Naive thymus-derived CD8-positive, alpha-beta T cell (primary cell): ENCODE measurements around the gene MREG. TPM values are rescaled to one million over a fixed set of nuclear protein-coding genes. Genes with fewer than 3 reads are reported as not detected.
A peak's percentile ranks its signal among the peaks of the same experiment; 100 is the strongest.

Experiments used
- ATAC-seq, 2 donors: fragments of 150-1000 bp; cut with Tn5 transposase in 1 of 2; sonication (Bioruptor Pico), chemical (Tn5 transposase) in 1 of 2; 1 replicate in 1 of 2; 2 replicates in 1 of 2; pipeline ENCODE4 v1.10.0; 2021; ENCODE audit warnings: mild to moderate bottlenecking in 2 of 2, moderate library complexity in 2 of 2
- POLR2A ChIA-PET: fragments of 350-600 bp; sonication (Branson Sonifier 250); formaldehyde crosslinking; loops from one replicate; lab custom pipeline; 2021; ENCODE audit warnings: antibody characterized with exemption; lab: Charles Lee
- DNase-seq, 10 donors: peaks; one replicate each; pipeline versions ENCODE4 v3.0.0 to v3.0.0-alpha.2; 2020 to 2022
- H3K27ac Mint-ChIP-seq, 10 donors: one replicate each; pipeline ENCODE4 v1.8.0; 2020 to 2022; ENCODE audit warnings: mild to moderate bottlenecking in 10 of 10, mixed read lengths in 10 of 10, moderate library complexity in 4 of 10, inconsistent platforms in 1 of 10
- H3K27me3 Mint-ChIP-seq, 5 donors: one replicate each; pipeline ENCODE4 v1.8.0; 2021 to 2022; ENCODE audit warnings: mixed read lengths in 5 of 5
- H3K36me3 Mint-ChIP-seq, 3 donors: one replicate each; pipeline ENCODE4 v1.8.0; 2020 to 2022; ENCODE audit warnings: mixed read lengths in 3 of 3, mild to moderate bottlenecking in 2 of 3, inconsistent platforms in 1 of 3
- H3K4me1 Mint-ChIP-seq, 4 donors: one replicate each; pipeline ENCODE4 v1.8.0; 2021 to 2022; ENCODE audit warnings: mixed read lengths in 4 of 4
- H3K4me3 Mint-ChIP-seq, 10 donors: one replicate each; pipeline ENCODE4 v1.8.0; 2020 to 2022; ENCODE audit warnings: mild to moderate bottlenecking in 10 of 10, mixed read lengths in 10 of 10, moderate library complexity in 6 of 10, inconsistent platforms in 1 of 10
- H3K9me3 Mint-ChIP-seq, 9 donors: one replicate each; pipeline ENCODE4 v1.8.0; 2020 to 2022; ENCODE audit warnings: mixed read lengths in 9 of 9, mild to moderate bottlenecking in 3 of 9, inconsistent platforms in 1 of 9, moderate library complexity in 1 of 9
- polyA plus RNA-seq, 3 donors: library from polyadenylated mRNA; unstranded; fragments of 300-500 nt; fragmentation: Illumina TruSeq; gene quantifications; one replicate each; pipeline ENCODE4 v1.2.3, GENCODE V29; 2021
- total RNA-seq, 8 experiments: library from RNA in 2 of 8; stranded (reverse) in 2 of 8; gene quantifications; one replicate each; pipeline ENCODE4 v1.2.3 and lab custom pipeline; 2021 to 2026

The MREG gene
- total and polyA plus RNA-seq, 5 experiments from 2014 or later: 0.97 to 8.5 (median 3.3) TPM

DNA sequence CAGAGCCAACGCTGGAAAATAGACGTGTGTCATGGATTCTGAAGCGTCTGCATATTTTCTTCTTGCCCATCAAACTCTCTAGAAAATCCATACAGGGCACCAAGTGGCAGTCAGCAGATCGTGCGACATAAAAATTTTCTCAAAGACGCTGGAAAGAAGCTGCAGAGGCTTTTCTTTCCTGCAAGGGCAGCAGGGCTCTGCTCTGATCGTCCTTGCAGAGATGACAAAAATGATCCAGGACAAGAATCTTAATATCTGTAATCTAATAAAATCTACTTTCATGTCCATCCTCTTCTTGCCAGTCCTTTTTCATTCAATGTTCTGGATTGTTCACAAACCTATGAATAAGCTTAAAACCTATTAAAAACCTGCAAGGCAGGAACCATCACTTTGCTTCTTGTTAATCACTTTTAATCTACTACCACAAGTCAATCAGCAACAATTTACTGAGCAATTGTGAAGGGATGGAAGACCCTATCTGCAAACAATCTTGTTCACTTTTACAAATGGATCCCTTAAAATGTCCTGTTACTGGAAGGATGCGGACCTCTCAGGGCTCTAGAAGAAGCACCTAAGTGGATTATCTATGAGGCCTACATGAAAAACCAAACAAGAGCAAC lies 93.6 kb downstream of the MREG start:
- Mint-ChIP-seq H3K27me3 (peaks cover 0 to 20% (median 3%) of the 10 kb centered on the region in 5 donors), H3K4me3 (no peak overlapping the region), H3K9me3 (no peaks in the 10 kb centered on the region), H3K27ac (peak overlapping the region in 1 of 10 donors; percentile 7), H3K4me1 (peaks cover 0 to 2% (median 0%) of the 10 kb centered on the region in 4 donors), H3K36me3 (no peaks in the 10 kb centered on the region)
- DNase-seq (no peak), ATAC-seq (no peak)
- POLR2A ChIA-PET: no interaction called here

DNA sequence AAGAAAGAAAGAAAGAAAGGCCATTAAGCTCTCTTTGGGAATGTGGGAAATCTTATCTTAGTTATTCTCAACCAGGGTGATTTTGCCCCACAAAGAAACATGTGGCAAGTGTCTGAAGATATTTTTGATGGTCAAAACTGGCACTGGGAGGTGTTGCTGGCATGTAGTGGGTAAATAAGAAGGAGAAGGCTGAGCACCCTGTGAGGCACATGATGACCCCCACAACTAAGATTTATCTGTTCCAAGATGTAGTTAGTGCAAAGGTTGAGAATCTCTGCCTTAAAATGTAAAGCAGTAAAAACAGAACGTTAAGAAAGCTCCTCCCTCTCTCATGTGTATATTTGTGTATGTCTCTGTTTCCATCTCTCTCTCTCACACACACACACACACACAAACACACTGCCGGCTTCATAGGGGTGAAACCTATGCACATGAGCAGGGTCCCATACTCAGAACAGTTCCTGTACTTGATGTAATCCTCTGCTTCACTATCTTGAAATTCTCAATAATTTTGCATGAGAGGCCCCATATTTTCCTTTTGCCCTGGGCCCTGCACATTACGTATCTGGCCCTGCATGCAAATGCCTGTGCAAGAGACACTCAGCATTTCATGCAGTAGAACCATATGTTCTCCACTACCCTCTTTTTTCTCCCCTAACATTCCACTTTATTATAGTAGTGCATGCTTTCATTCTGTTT lies 94.3 kb downstream of the MREG start:
- H3K9me3 Mint-ChIP-seq: no peaks in the 10 kb centered on the region
- H3K36me3 Mint-ChIP-seq: no peaks in the 10 kb centered on the region
- H3K4me1 Mint-ChIP-seq: peaks cover 0 to 2% (median 0%) of the 10 kb centered on the region in 4 donors
- POLR2A ChIA-PET: interaction anchor here (0.7 kb wide), 1 partner anchor 569 kb away, joined by 3 read pairs; no protein-coding TSS in a partner anchor
- H3K27ac Mint-ChIP-seq: peak overlapping the region in 1 of 10 donors; percentile 62
- H3K27me3 Mint-ChIP-seq: peaks cover 0 to 16% (median 3%) of the 10 kb centered on the region in 5 donors
- ATAC-seq: no peak
- DNase-seq: no peak
- H3K4me3 Mint-ChIP-seq: no peak overlapping the region

DNA sequence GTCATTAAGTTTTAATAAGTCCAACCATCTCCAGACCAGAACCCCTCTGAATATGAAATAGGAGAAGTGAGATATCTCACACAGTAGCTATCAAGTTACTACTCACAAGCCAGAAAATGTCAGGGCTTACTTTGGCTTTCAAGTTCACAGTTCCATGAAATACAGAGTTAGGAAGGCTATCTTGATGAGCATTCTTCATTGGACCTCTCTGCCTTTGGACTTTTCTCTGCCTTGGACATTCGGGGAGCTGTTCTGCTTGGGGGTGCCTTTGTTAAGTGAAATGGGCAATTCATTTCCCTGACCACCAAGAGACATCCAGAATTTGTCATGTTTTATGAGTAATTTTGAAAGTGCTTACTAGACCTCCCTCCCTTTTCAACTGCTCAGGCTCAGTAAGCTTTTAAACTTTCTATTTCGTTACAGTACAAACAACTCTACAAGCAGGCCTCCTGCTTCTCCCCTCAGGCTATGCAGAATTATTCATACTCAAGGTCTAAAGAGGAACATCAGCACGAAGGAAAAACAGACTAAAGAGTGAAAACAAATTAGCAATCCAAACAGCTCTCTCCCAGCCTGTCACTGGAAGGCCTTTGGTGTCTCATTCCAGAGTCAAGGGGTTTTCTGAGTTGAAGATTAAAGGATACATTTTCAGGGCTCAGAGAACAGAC lies 95.3 kb downstream of the MREG start:
- peaks cover 0 to 12% (median 3%) of the 10 kb centered on the region in 5 donors for H3K27me3 Mint-ChIP-seq
- H3K36me3 Mint-ChIP-seq: no peaks in the 10 kb centered on the region
- no peak for ATAC-seq
- no peak for DNase-seq
- H3K4me1 Mint-ChIP-seq: peaks cover 0 to 2% (median 0%) of the 10 kb centered on the region in 4 donors
- POLR2A ChIA-PET: no interaction called here
- no peak overlapping the region for H3K27ac Mint-ChIP-seq
- H3K9me3 Mint-ChIP-seq: no peaks in the 10 kb centered on the region
- H3K4me3 Mint-ChIP-seq: no peak overlapping the region

DNA sequence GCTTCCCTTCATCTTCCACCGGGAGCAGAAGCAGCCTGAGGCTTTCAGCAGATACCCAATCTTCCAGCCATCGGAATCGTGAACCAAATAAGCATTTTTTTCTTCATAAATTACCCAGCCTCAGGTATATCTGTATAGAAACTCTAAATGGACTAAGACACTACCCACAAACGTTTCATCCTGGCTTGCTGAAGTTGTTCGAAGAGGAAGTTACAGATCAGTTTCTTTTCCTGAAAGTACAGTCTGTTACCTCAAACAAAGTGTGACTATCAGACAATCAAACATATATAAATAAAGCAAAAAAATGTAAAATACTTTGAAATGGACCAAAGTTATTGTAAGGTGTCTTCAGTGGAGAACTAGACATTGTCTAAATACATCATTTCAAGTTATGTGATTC lies 97.9 kb downstream of the MREG start:
- H3K4me1 Mint-ChIP-seq: peaks cover 0 to 2% (median 0%) of the 10 kb centered on the region in 4 donors
- POLR2A ChIA-PET: no interaction called here
- ATAC-seq (no peak), DNase-seq (no peak)
- H3K9me3 Mint-ChIP-seq: no peaks in the 10 kb centered on the region
- H3K4me3 Mint-ChIP-seq: no peak overlapping the region
- peaks cover 0 to 12% (median 5%) of the 10 kb centered on the region in 5 donors for H3K27me3 Mint-ChIP-seq
- H3K36me3 Mint-ChIP-seq: no peaks in the 10 kb centered on the region
- H3K27ac Mint-ChIP-seq: no peak overlapping the region

DNA sequence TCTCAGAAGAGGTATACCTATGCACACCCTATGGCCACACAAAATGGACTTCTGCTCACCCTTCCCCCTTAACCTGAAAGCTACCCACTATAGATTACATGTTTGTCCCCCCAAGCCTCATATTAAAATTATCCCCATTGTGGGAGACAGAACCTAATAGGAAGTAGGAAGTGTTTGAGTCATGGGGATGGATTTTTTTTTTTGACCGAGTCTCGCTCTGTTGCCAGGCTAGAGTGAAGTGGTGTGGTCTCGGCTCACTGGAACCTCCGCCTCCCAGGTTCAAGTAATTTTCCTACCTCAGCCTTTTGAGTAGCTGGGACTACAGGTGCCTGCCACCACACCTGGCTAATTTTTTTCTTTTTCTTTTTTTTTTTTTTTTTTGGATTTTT lies 98.6 kb downstream of the MREG start:
- peaks cover 0 to 12% (median 7%) of the 10 kb centered on the region in 5 donors for H3K27me3 Mint-ChIP-seq
- no peaks in the 10 kb centered on the region for H3K9me3 Mint-ChIP-seq
- no peak overlapping the region for H3K27ac Mint-ChIP-seq
- peaks cover 0 to 2% (median 0%) of the 10 kb centered on the region in 4 donors for H3K4me1 Mint-ChIP-seq
- no peaks in the 10 kb centered on the region for H3K36me3 Mint-ChIP-seq
- POLR2A ChIA-PET: no interaction called here
- DNase-seq (no peak), ATAC-seq (no peak)
- no peak overlapping the region for H3K4me3 Mint-ChIP-seq

DNA sequence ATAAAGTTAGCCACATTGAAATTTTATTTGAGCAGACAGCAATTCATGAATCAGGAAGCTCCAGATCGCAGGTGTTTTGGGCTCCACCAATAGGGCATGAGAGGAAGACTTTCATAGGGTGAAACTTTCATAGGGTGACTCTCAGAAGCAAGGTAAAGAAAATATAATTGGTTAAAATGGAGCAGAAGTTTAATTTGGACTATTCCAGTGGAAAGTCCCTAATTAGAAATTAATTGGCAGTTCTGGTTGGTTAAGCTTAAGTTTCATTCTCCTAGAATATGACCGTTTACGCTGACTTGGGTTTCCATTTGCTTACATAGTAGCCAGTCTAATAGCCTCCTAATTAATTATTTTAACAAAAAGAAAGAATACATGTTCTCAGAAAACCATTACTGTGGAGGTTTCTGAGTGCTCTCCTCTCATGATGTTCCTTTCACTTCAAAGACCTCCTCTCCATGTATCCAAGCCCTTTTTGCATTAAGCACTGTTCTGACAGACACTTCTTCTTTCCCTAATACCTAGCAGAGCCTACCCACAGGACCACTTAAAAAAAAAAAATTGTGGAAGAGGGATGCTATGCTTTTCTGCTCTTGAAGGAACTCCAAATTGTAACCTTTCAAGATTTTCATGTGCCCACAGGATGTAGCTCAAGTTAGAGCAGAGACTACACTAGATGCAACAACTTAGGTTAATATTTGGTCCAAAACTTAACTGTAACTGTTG lies 99.1 kb downstream of the MREG start:
- no peaks in the 10 kb centered on the region for H3K9me3 Mint-ChIP-seq
- H3K36me3 Mint-ChIP-seq: no peaks in the 10 kb centered on the region
- POLR2A ChIA-PET: no interaction called here
- H3K4me1 Mint-ChIP-seq: peaks cover 0 to 2% (median 0%) of the 10 kb centered on the region in 4 donors
- H3K4me3 Mint-ChIP-seq: no peak overlapping the region
- H3K27ac Mint-ChIP-seq: no peak overlapping the region
- DNase-seq (no peak), ATAC-seq (no peak)
- H3K27me3 Mint-ChIP-seq: peaks cover 0 to 12% (median 9%) of the 10 kb centered on the region in 5 donors

DNA sequence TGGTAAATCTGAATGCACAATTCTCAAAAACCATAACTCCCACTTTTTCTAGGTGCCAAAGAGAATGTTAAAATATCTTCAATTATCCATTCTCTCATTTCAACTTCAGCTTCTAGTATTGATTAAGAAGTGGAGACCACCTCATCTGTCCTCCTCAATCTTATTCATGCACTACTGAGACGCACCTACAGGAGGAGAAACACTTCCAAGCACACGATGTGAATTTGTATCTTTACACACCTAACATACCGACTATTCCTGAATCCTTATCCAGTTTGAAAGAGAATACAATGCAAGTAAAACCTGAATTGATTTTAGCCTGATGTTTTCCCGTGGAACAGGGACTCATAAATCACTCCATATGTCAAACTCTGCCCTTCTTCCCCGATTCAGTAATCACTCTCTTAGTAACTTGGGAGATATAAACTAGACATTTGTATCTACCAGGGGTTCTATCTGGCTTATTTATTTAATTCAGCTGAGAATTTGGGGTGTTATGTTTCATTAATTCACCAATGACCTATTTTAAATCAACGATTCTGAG lies 101.0 kb downstream of the MREG start:
- no peak for ATAC-seq
- H3K27ac Mint-ChIP-seq: no peak overlapping the region

DNA sequence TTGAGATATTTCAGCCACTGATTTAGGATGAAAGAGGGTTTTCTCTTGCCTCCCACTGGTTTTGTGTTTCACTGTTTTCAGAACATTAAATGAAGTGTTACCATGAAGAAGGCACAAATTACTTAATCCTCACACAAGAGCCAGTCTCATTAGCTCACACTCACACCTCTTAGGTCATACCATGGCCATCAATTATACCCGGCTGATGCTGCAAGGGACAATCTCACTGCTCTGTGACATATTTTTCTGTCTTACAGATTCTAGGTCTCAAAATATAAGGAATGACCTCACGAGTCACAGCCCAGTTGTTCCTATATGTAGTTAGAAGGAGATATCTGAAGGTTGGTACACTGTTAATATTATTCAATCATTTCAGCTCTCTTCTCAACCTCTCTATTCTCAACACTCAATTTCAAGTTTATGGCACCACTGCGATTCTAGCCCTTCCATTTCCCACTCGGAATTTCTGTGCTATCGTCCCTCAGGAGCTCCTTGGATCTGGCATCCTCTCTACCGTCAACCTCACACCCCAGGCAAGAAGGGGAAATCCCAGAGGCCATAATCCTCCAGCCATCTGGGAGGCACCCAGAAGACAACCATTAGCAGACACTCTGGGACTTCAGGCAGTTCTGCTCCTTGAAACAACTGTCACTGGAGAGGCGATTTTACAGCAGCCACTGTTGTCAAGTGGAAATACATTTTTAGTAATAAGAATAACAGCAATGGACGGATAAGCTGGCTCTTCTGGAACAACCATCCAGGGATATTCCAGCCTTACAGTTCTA lies 101.9 kb downstream of the MREG start:
- ATAC-seq (no peak), DNase-seq (no peak)
- H3K36me3 Mint-ChIP-seq: no peaks in the 10 kb centered on the region
- H3K4me1 Mint-ChIP-seq: peaks cover 0 to 2% (median 0%) of the 10 kb centered on the region in 4 donors
- peaks cover 0 to 19% (median 11%) of the 10 kb centered on the region in 5 donors for H3K27me3 Mint-ChIP-seq
- no peaks in the 10 kb centered on the region for H3K9me3 Mint-ChIP-seq
- H3K27ac Mint-ChIP-seq: no peak overlapping the region
- no peak overlapping the region for H3K4me3 Mint-ChIP-seq
- POLR2A ChIA-PET: no interaction called here

More for the DNA sequence above, 101.0 kb downstream of the MREG start:
- H3K36me3 Mint-ChIP-seq: no peaks in the 10 kb centered on the region
- H3K9me3 Mint-ChIP-seq: no peaks in the 10 kb centered on the region
- H3K27me3 Mint-ChIP-seq: peaks cover 0 to 19% (median 11%) of the 10 kb centered on the region in 5 donors
- H3K4me1 Mint-ChIP-seq: peaks cover 0 to 2% (median 0%) of the 10 kb centered on the region in 4 donors
- no peak overlapping the region for H3K4me3 Mint-ChIP-seq
- POLR2A ChIA-PET: no interaction called here
- no peak for DNase-seq

DNA sequence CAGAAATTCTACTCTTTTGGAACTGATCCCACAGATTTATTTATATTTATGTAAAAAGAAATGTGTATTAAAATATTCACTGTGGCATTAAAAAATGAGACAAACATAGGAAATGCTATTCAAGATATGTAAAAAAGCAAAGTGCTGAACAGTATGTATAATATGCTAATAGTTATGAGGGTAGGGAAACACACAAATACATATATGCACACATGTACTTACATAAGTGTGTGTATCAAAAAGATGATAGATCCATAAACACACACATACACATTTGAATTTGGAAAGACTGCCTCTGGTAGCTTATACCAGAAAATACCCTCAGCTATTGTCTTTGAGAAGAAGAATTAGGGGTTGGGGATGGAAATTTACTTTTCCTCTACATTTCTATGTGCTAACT lies 103.2 kb downstream of the MREG start:
- Mint-ChIP-seq H3K36me3 (no peaks in the 10 kb centered on the region), H3K27me3 (peaks cover 0 to 16% (median 11%) of the 10 kb centered on the region in 5 donors), H3K4me1 (no peaks in the 10 kb centered on the region), H3K9me3 (no peaks in the 10 kb centered on the region), H3K4me3 (no peak overlapping the region), H3K27ac (no peak overlapping the region)
- POLR2A ChIA-PET: no interaction called here
- ATAC-seq (no peak), DNase-seq (no peak)

DNA sequence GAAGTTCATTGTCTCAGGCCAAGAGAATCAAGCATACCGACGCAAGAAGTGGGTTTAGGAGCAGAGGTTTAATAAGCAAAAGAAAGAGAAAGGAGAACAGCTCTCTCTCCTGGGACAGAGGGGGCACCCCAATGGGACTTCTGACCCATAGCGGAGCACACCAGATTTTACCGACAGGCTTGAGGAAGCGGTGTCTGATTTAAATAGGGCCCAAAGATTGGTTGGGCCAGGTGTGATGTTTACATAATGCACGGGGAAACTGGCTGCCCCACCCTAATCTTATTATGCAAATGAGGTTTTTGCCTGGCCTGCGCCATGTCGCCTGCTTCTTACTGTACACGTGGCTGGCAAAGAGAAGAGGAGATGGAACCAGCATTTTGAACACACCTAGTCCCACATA lies 106.2 kb downstream of the MREG start:
- Mint-ChIP-seq H3K36me3 (no peaks in the 10 kb centered on the region), H3K27me3 (peaks cover 0 to 16% (median 13%) of the 10 kb centered on the region in 5 donors), H3K4me1 (no peaks in the 10 kb centered on the region), H3K9me3 (peaks cover 0 to under 1% (median 0%) of the 10 kb centered on the region in 9 donors), H3K4me3 (no peak overlapping the region), H3K27ac (no peak overlapping the region)
- POLR2A ChIA-PET: no interaction called here
- no peak for ATAC-seq
- DNase-seq: no peak

DNA sequence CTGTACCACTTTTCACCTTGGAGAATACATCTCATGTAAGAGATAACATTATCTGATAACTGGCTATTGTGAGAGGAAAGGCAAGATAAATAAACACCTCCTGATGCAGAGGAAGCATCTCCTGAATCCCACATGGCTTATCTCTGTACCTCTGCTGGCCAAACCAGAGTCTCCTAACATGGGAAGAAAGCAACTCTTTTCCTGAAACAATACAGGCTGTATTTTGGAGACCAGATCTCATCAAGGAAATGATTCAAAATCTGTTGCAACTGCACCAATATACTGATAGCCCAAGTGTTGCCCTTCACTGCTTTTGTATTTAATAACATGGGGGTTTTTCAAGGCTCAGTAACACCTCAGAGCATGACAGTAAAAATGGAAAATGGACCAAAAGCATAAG lies 106.9 kb downstream of the MREG start:
- DNase-seq: no peak
- POLR2A ChIA-PET: no interaction called here

DNA sequence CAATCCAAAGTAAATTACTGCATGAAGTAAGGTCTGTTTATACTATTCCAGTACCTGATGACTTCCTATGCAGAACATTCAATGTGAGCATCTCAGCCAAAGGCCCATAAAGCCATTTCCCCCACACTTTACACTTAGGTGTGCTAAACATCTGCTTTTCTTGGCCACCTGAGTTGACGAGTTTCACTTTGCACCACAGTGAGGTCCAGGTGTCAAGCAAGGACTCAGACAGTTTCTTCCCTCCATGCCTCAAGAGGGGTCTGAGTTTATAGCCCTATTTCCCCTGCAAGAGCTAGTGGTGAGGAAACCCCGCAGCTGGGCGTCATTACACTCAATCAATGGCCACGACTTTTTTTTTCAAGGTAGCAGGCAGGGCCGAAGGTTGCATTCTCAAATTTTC lies 107.7 kb downstream of the MREG start:
- peaks cover 0 to 1% (median 0%) of the 10 kb centered on the region in 9 donors for H3K9me3 Mint-ChIP-seq
- ATAC-seq: no peak
- H3K4me3 Mint-ChIP-seq: no peak overlapping the region
- H3K27ac Mint-ChIP-seq: no peak overlapping the region
- no peaks in the 10 kb centered on the region for H3K36me3 Mint-ChIP-seq
- no peak for DNase-seq
- POLR2A ChIA-PET: no interaction called here
- H3K4me1 Mint-ChIP-seq: peaks cover 3 to 5% (median 4%) of the 10 kb centered on the region in 4 donors
- H3K27me3 Mint-ChIP-seq: peaks cover 0 to 16% (median 11%) of the 10 kb centered on the region in 5 donors

More for the DNA sequence above, 106.9 kb downstream of the MREG start:
- Mint-ChIP-seq H3K4me1 (no peaks in the 10 kb centered on the region), H3K36me3 (no peaks in the 10 kb centered on the region), H3K27ac (no peak overlapping the region), H3K4me3 (no peak overlapping the region), H3K27me3 (peaks cover 0 to 15% (median 11%) of the 10 kb centered on the region in 5 donors), H3K9me3 (peaks cover 0 to 1% (median 0%) of the 10 kb centered on the region in 9 donors)
- no peak for ATAC-seq
